K562 (cell line): ENCODE data around the gene SMAD3. TPM values are rescaled to one million over a fixed set of nuclear protein-coding genes. Genes with fewer than 3 reads are reported as not detected.
A peak's percentile ranks its signal among the peaks of the same experiment; 100 is the strongest.

Source experiments
- BRD9 ChIP-seq: fragments of 450-650 bp; IDR thresholded peaks from 2 replicates; pipeline ENCODE4 v1.6.1; 2018; ENCODE audit warnings: low read depth; ENCODE audit not compliant: partially characterized antibody
- C11orf30 ChIP-seq: fragments of 450-650 bp; IDR thresholded peaks from 2 replicates; pipeline ENCODE4 v1.6.1; 2016; ENCODE audit warnings: low read depth, mild to moderate bottlenecking
- CEBPB ChIP-seq: fragments of 450-650 bp; IDR thresholded peaks from 2 replicates; pipeline ENCODE4 v1.6.1; 2016; ENCODE audit warnings: missing genetic modification characterization, missing compliant biosample characterization
- CHD4 ChIP-seq: fragments of 200-600 bp; sonication (generic); IDR thresholded peaks from 3 replicates; pipeline ENCODE4 v1.6.1; 2012; ENCODE audit warnings: low read depth, mild to moderate bottlenecking, mixed read lengths, low read length, inconsistent platforms; ENCODE audit not compliant: insufficient read depth, insufficient replicate concordance, poor library complexity, severe bottlenecking
- FOXJ2 ChIP-seq: fragments of 200-800 bp; sonication (Bioruptor generic); IDR thresholded peaks from 2 replicates; pipeline ENCODE4 v1.6.1; 2016; ENCODE audit warnings: missing genetic modification characterization, missing compliant biosample characterization
- HMGN3 ChIP-seq: IDR thresholded peaks from 2 replicates; pipeline ENCODE4 v1.6.1; 2011; ENCODE audit warnings: borderline replicate concordance, low read depth, mild to moderate bottlenecking, mixed read lengths, low read length; ENCODE audit not compliant: insufficient read length; ENCODE audit errors: extremely low read depth
- IFI16 ChIP-seq: fragments of 250-450 bp; sonication (Bioruptor Pico); IDR thresholded peaks from 2 replicates; pipeline ENCODE4 v2.1.2; 2022; ENCODE audit warnings: mild to moderate bottlenecking, inconsistent platforms
- KDM2B ChIP-seq: fragments of 250-450 bp; sonication (Bioruptor Pico); IDR thresholded peaks from 2 replicates; pipeline ENCODE4 v1.8.0; 2021; ENCODE audit warnings: mild to moderate bottlenecking, moderate library complexity
- MNT ChIP-seq, 2 experiments: fragments of 450-650 bp; conservative IDR thresholded peaks; 2 replicates each; pipeline ENCODE4 v1.6.1; 2017; ENCODE audit warnings: mild to moderate bottlenecking in 2 of 2, moderate library complexity in 2 of 2
- NFE2L1 ChIP-seq: fragments of 450-650 bp; IDR thresholded peaks from 2 replicates; pipeline ENCODE4 v1.6.1; 2016; ENCODE audit warnings: missing genetic modification characterization, low read depth, mild to moderate bottlenecking, missing compliant biosample characterization, moderate library complexity, borderline replicate concordance
- NFRKB ChIP-seq: fragments of 450-650 bp; IDR thresholded peaks from 2 replicates; pipeline ENCODE4 v1.6.1; 2016; ENCODE audit warnings: low read depth
- PHF8 ChIP-seq: fragments of 200-600 bp; sonication (generic); IDR thresholded peaks from 2 replicates; pipeline ENCODE4 v1.6.1; 2012; ENCODE audit warnings: mixed run types, mild to moderate bottlenecking, inconsistent platforms, low read length, moderate library complexity, borderline replicate concordance
- PRDM10 ChIP-seq: fragments of 450-650 bp; IDR thresholded peaks from 2 replicates; pipeline ENCODE4 v1.6.1; 2018; ENCODE audit not compliant: partially characterized antibody
- SIX5 ChIP-seq, 2 experiments: IDR thresholded peaks; 2 replicates each; pipeline ENCODE4 v1.6.1; 2011; ENCODE audit warnings: low read length in 2 of 2, borderline replicate concordance in 1 of 2, low read depth in 1 of 2, mild to moderate bottlenecking in 1 of 2, moderate library complexity in 1 of 2; ENCODE audit not compliant: insufficient read depth in 1 of 2
- TRIM25 ChIP-seq: fragments of 450-650 bp; IDR thresholded peaks from 2 replicates; pipeline ENCODE4 v1.7.0; 2016; ENCODE audit warnings: borderline replicate concordance
- ZFX ChIP-seq: sonication (generic); formaldehyde crosslinking; IDR thresholded peaks from 2 replicates; pipeline ENCODE4 v1.8.0; 2022; ENCODE audit warnings: mild to moderate bottlenecking, missing genetic modification reagents, moderate library complexity
- ZNF384 ChIP-seq: IDR thresholded peaks from 2 replicates; pipeline ENCODE4 v1.6.1; 2012; ENCODE audit warnings: low read depth, low read length, improper control_type of control experiment
- ZNF511 ChIP-seq: sonication (generic); formaldehyde crosslinking; IDR thresholded peaks from 2 replicates; pipeline ENCODE4 v1.8.0; 2022; ENCODE audit warnings: mild to moderate bottlenecking, missing genetic modification reagents
- ZNF75A ChIP-seq: fragments of 450-650 bp; formaldehyde crosslinking; IDR thresholded peaks from 2 replicates; pipeline ENCODE4 v1.4.0; 2020; ENCODE audit warnings: mild to moderate bottlenecking
- polyA plus RNA-seq, 8 experiments: library from polyadenylated mRNA; depleted of rRNA in 4 of 8; stranded (reverse) in 5 of 8; unstranded in 3 of 8; fragments of >200 nt; fragmentation: Nextera tagmentation in 2 of 8; fragmentation: Illumina TruSeq in 1 of 8; extraction: Ambion mirVana in 2 of 8; extraction: Trizol in 1 of 8; gene quantifications; 2 replicates each; pipeline versions ENCODE4 v1.2.1 to v1.2.3, GENCODE V29; 2011 to 2014; ENCODE audit warnings: inconsistent platforms in 1 of 8, missing spikeins in 1 of 8
- total RNA-seq, 7 experiments: library from RNA; depleted of rRNA in 6 of 7; stranded (reverse); fragments of >200 nt in 6 of 7; fragmentation: Illumina TruSeq in 2 of 7; extraction: Trizol in 2 of 7; gene quantifications; 2 replicates each; pipeline versions ENCODE4 v1.2.1 to v1.2.3, GENCODE V29; 2011 to 2021; ENCODE audit warnings: low replicate concordance in 1 of 7

Gene SMAD3
- total and polyA plus RNA-seq, 9 of the 15 experiments (the other 6 are each of a cell fraction or from before 2014, with no cell fraction given), result 4.3 to 39.2 (median 11.1) TPM

GRCh38 chr15:67066041-67066958 is 898 bp downstream of the SMAD3 start (continued):
- TF ChIP-seq PRDM10 (no peak), NFRKB (peak; percentile 53; the same call in 1 of the 2 replicates), BRD9 (peak; percentile 52), SIX5 (IDR thresholded peaks at IDR 0.05; ENCODE audit: borderline replicate concordance in 1 of 2, insufficient read depth in 1 of 2, low read depth in 1 of 2, low read length in 2 of 2) (no peak), FOXJ2 (tag) (no peak), ZFX (CRISPR knock-in tag) (peak; percentile 71), IFI16 (CRISPR knock-in tag) (no peak), ZNF384 (no peak), ZNF75A (CRISPR knock-in tag) (no peak), CHD4 (no peak), PHF8 (peak; percentile 31; the same call in 1 of the 2 replicates), MNT (conservative IDR thresholded peaks at IDR 0.05) (peak; percentile 36 to 45; a peak in 3 of 4 replicates), NFE2L1 (no peak), KDM2B (CRISPR knock-in tag) (no peak), ZNF511 (CRISPR knock-in tag) (0 out of 2 replicates have a peak, but pooled peaks have one; percentile 36), TRIM25 (no peak), CEBPB (no peak), HMGN3 (no peak), C11orf30 (no peak)
